ENCODE data around the gene NDRG3.
A peak's percentile ranks its signal among the peaks of the same experiment; 100 is the strongest.

NDRG3 gene

GRCh38 chr20:36778831-36779655 lies 33.2 kb upstream of the NDRG3 start:
- H3K4me3 ChIP-seq (ENCODE audit: low read depth in 1 of 2, low read length in 2 of 2): no peak overlapping the region
- peaks cover 0 to 9% of the 10 kb centered on the region in 2 donors for H3K4me1 ChIP-seq (ENCODE audit: control insufficient read depth in 1 of 2, insufficient read depth in 2 of 2, low read length in 2 of 2)
- no peak overlapping the region for H3K27ac ChIP-seq (ENCODE audit: low read length)
- no peaks in the 10 kb centered on the region for H3K9me3 ChIP-seq (ENCODE audit: control insufficient read depth in 1 of 2, low read length in 2 of 2)
- peaks cover 10 to 12% of the 10 kb centered on the region in 2 donors for H3K36me3 ChIP-seq (ENCODE audit: control insufficient read depth in 1 of 2, insufficient read depth in 2 of 2, low read length in 2 of 2)
- H3K27me3 ChIP-seq (ENCODE audit: low read depth, low read length): no peaks in the 10 kb centered on the region

- Histone ChIP-seq H3K27me3 (ENCODE audit: low read depth, low read length) (no peaks in the 10 kb centered on the region), H3K4me3 (ENCODE audit: low read depth in 1 of 2, low read length in 2 of 2) (no peak overlapping the region), H3K9me3 (ENCODE audit: control insufficient read depth in 1 of 2, low read length in 2 of 2) (no peaks in the 10 kb centered on the region), H3K36me3 (ENCODE audit: control insufficient read depth in 1 of 2, insufficient read depth in 2 of 2, low read length in 2 of 2) (peaks cover 4 to 9% of the 10 kb centered on the region in 2 donors), H3K4me1 (ENCODE audit: control insufficient read depth in 1 of 2, insufficient read depth in 2 of 2, low read length in 2 of 2) (peaks cover 6 to 16% of the 10 kb centered on the region in 2 donors), H3K27ac (ENCODE audit: low read length) (no peak overlapping the region)
These were observed 31.7 kb upstream of the NDRG3 start for GRCh38 chr20:36777576-36777975.

- Histone ChIP-seq H3K4me3 (ENCODE audit: low read depth in 1 of 2, low read length in 2 of 2) (no peak overlapping the region), H3K27ac (ENCODE audit: low read length) (no peak overlapping the region), H3K4me1 (ENCODE audit: control insufficient read depth in 1 of 2, insufficient read depth in 2 of 2, low read length in 2 of 2) (peaks cover 6 to 18% of the 10 kb centered on the region in 2 donors), H3K9me3 (ENCODE audit: control insufficient read depth in 1 of 2, low read length in 2 of 2) (no peaks in the 10 kb centered on the region), H3K27me3 (ENCODE audit: low read depth, low read length) (no peaks in the 10 kb centered on the region), H3K36me3 (ENCODE audit: control insufficient read depth in 1 of 2, insufficient read depth in 2 of 2, low read length in 2 of 2) (peaks cover 0 to 9% of the 10 kb centered on the region in 2 donors)
These were observed 31.3 kb upstream of the NDRG3 start for GRCh38 chr20:36777167-36777566.

GRCh38 chr20:36775826-36776225 lies 29.9 kb upstream of the NDRG3 start:
- Histone ChIP-seq H3K27me3 (ENCODE audit: low read depth, low read length) (no peaks in the 10 kb centered on the region), H3K36me3 (ENCODE audit: control insufficient read depth in 1 of 2, insufficient read depth in 2 of 2, low read length in 2 of 2) (peaks cover 0 to 9% of the 10 kb centered on the region in 2 donors), H3K27ac (ENCODE audit: low read length) (no peak overlapping the region), H3K4me1 (ENCODE audit: control insufficient read depth in 1 of 2, insufficient read depth in 2 of 2, low read length in 2 of 2) (peaks cover 6 to 18% of the 10 kb centered on the region in 2 donors), H3K4me3 (ENCODE audit: low read depth in 1 of 2, low read length in 2 of 2) (no peak overlapping the region), H3K9me3 (ENCODE audit: control insufficient read depth in 1 of 2, low read length in 2 of 2) (no peaks in the 10 kb centered on the region)

- Histone ChIP-seq H3K4me1 (ENCODE audit: control insufficient read depth in 1 of 2, insufficient read depth in 2 of 2, low read length in 2 of 2) (peaks cover 6 to 18% of the 10 kb centered on the region in 2 donors), H3K4me3 (ENCODE audit: low read depth in 1 of 2, low read length in 2 of 2) (no peak overlapping the region), H3K27ac (ENCODE audit: low read length) (no peak overlapping the region), H3K27me3 (ENCODE audit: low read depth, low read length) (no peaks in the 10 kb centered on the region), H3K9me3 (ENCODE audit: control insufficient read depth in 1 of 2, low read length in 2 of 2) (no peaks in the 10 kb centered on the region), H3K36me3 (ENCODE audit: control insufficient read depth in 1 of 2, insufficient read depth in 2 of 2, low read length in 2 of 2) (peaks cover 0 to 3% of the 10 kb centered on the region in 2 donors)
These were observed 29.3 kb upstream of the NDRG3 start for GRCh38 chr20:36775196-36775595.

- no peaks in the 10 kb centered on the region for H3K9me3 ChIP-seq (ENCODE audit: control insufficient read depth in 1 of 2, low read length in 2 of 2)
- H3K36me3 ChIP-seq (ENCODE audit: control insufficient read depth in 1 of 2, insufficient read depth in 2 of 2, low read length in 2 of 2): peaks cover 0 to 3% of the 10 kb centered on the region in 2 donors
- peaks cover 6 to 18% of the 10 kb centered on the region in 2 donors for H3K4me1 ChIP-seq (ENCODE audit: control insufficient read depth in 1 of 2, insufficient read depth in 2 of 2, low read length in 2 of 2)
- H3K4me3 ChIP-seq (ENCODE audit: low read depth in 1 of 2, low read length in 2 of 2): peak within 1 kb of the TSS; percentile 75 to 86
- no peaks in the 10 kb centered on the region for H3K27me3 ChIP-seq (ENCODE audit: low read depth, low read length)
- H3K27ac ChIP-seq (ENCODE audit: low read length): peak within 1 kb of the TSS; percentile 99
These were observed 27.9 kb upstream of the NDRG3 start, which contains the start of gene DSN1 for GRCh38 chr20:36773597-36774390. TSS of gene DSN1 (minus strand) at chr20:36773763. CDS start at chr20:36771458, 2,305 bp downstream.

- Histone ChIP-seq H3K27me3 (ENCODE audit: low read depth, low read length) (no peaks in the 10 kb centered on the region), H3K36me3 (ENCODE audit: control insufficient read depth in 1 of 2, insufficient read depth in 2 of 2, low read length in 2 of 2) (peaks cover 0 to 3% of the 10 kb centered on the region in 2 donors), H3K27ac (ENCODE audit: low read length) (peak overlapping the region; percentile 76), H3K9me3 (ENCODE audit: control insufficient read depth in 1 of 2, low read length in 2 of 2) (no peaks in the 10 kb centered on the region), H3K4me1 (ENCODE audit: control insufficient read depth in 1 of 2, insufficient read depth in 2 of 2, low read length in 2 of 2) (peaks cover 6 to 18% of the 10 kb centered on the region in 2 donors), H3K4me3 (ENCODE audit: low read depth in 1 of 2, low read length in 2 of 2) (peak overlapping the region; percentile 75 to 86)
These were observed 27.3 kb upstream of the NDRG3 start for GRCh38 chr20:36773107-36773596.

GRCh38 chr20:36770680-36771079 lies 24.8 kb upstream of the NDRG3 start:
- Histone ChIP-seq H3K27me3 (ENCODE audit: low read depth, low read length) (no peaks in the 10 kb centered on the region), H3K4me3 (ENCODE audit: low read depth in 1 of 2, low read length in 2 of 2) (no peak overlapping the region), H3K27ac (ENCODE audit: low read length) (no peak overlapping the region)

GRCh38 chr20:36768768-36769430 lies 23.0 kb upstream of the NDRG3 start:
- Histone ChIP-seq H3K4me3 (ENCODE audit: low read depth in 1 of 2, low read length in 2 of 2) (no peak overlapping the region), H3K27ac (ENCODE audit: low read length) (no peak overlapping the region), H3K9me3 (ENCODE audit: control insufficient read depth in 1 of 2, low read length in 2 of 2) (no peaks in the 10 kb centered on the region), H3K36me3 (ENCODE audit: control insufficient read depth in 1 of 2, insufficient read depth in 2 of 2, low read length in 2 of 2) (peaks cover under 1 to 4% of the 10 kb centered on the region in 2 donors), H3K27me3 (ENCODE audit: low read depth, low read length) (no peaks in the 10 kb centered on the region), H3K4me1 (ENCODE audit: control insufficient read depth in 1 of 2, insufficient read depth in 2 of 2, low read length in 2 of 2) (peaks cover 6 to 9% of the 10 kb centered on the region in 2 donors)

More at GRCh38 chr20:36770680-36771079, 24.8 kb upstream of the NDRG3 start:
- peaks cover 0 to 3% of the 10 kb centered on the region in 2 donors for H3K36me3 ChIP-seq (ENCODE audit: control insufficient read depth in 1 of 2, insufficient read depth in 2 of 2, low read length in 2 of 2)
- H3K4me1 ChIP-seq (ENCODE audit: control insufficient read depth in 1 of 2, insufficient read depth in 2 of 2, low read length in 2 of 2): peaks cover 6 to 18% of the 10 kb centered on the region in 2 donors
- no peaks in the 10 kb centered on the region for H3K9me3 ChIP-seq (ENCODE audit: control insufficient read depth in 1 of 2, low read length in 2 of 2)

- Histone ChIP-seq H3K36me3 (ENCODE audit: control insufficient read depth in 1 of 2, insufficient read depth in 2 of 2, low read length in 2 of 2) (peaks cover 0 to 4% of the 10 kb centered on the region in 2 donors), H3K4me3 (ENCODE audit: low read depth in 1 of 2, low read length in 2 of 2) (no peak overlapping the region), H3K27ac (ENCODE audit: low read length) (no peak overlapping the region), H3K27me3 (ENCODE audit: low read depth, low read length) (no peaks in the 10 kb centered on the region), H3K4me1 (ENCODE audit: control insufficient read depth in 1 of 2, insufficient read depth in 2 of 2, low read length in 2 of 2) (no peaks in the 10 kb centered on the region), H3K9me3 (ENCODE audit: control insufficient read depth in 1 of 2, low read length in 2 of 2) (no peaks in the 10 kb centered on the region)
These were observed 15.2 kb upstream of the NDRG3 start for GRCh38 chr20:36761125-36761524.

Data from muscle layer of duodenum (tissue), 2 donors.